Ovary (tissue), 9 donors: ENCODE data around the gene TIMM13. TPM values are rescaled to one million over a fixed set of nuclear protein-coding genes. Genes with fewer than 3 reads are reported as not detected.
A peak's percentile ranks its signal among the peaks of the same experiment; 100 is the strongest.
"Not testable (repeated sequence)": the region's sequence is repeated elsewhere in the genome, so short reads cannot be mapped to it uniquely, and the experiment has no call there.

Source experiments
- DNase-seq, 5 donors: peaks; one replicate each; pipeline ENCODE4 v3.0.0-alpha.2; 2019 to 2020
- H3K27ac ChIP-seq, 2 donors: fragments of 200-600 bp; one replicate each; pipeline versions ENCODE4 v1.5.1 to v1.8.0; 2019 to 2022
- H3K27me3 ChIP-seq: fragments of 200-600 bp; one replicate; pipeline ENCODE4 v1.8.0; 2022
- H3K36me3 ChIP-seq: fragments of 200-600 bp; sonication (generic); one replicate; pipeline ENCODE4 v1.5.1; 2019
- H3K4me1 ChIP-seq: one replicate; pipeline ENCODE4 v1.8.1; 2013; ENCODE audit warnings: mild to moderate bottlenecking, moderate library complexity; ENCODE audit not compliant: insufficient read depth
- H3K4me3 ChIP-seq: fragments of 200-600 bp; sonication (generic); one replicate; pipeline ENCODE4 v1.5.1; 2017
- H3K9me3 ChIP-seq, 2 donors: fragments of 200-600 bp in 1 of 2; sonication (generic) in 1 of 2; one replicate each; pipeline versions ENCODE4 v1.5.1 to v1.8.1; 2013 to 2019; ENCODE audit warnings: mild to moderate bottlenecking in 1 of 2, moderate library complexity in 1 of 2
- EP300 ChIP-seq: sonication (generic); formaldehyde crosslinking; IDR thresholded peaks from one replicate; pipeline ENCODE4 v1.6.1; 2017; ENCODE audit warnings: antibody characterized with exemption
- POLR2A ChIP-seq: fragments of 450-650 bp; IDR thresholded peaks from one replicate; pipeline ENCODE4 v1.6.1; 2017; ENCODE audit warnings: antibody characterized with exemption, mild to moderate bottlenecking, moderate library complexity
- WGBS, 3 donors: extraction: QIAGEN DNeasy Blood & Tissue Kit in 1 of 3; methylation state at CpG; one replicate each; pipeline versions ENCODE4 v1.1.5 to v1.1.7; 2013 to 2017; 5-methylcytosine and 5-hydroxymethylcytosine counted together
- intact Hi-C, 4 donors: fragments of 100-400 bp; cut with DNase I; formaldehyde crosslinking; loops; one replicate each; pipeline versions ENCODE4 v1.11.0 to v1.15.1; 2022 to 2023
- polyA plus RNA-seq, 2 donors: library from polyadenylated mRNA; stranded (reverse); fragments of 200-250 nt in 1 of 2; fragments of 350-450 nt in 1 of 2; fragmentation: Illumina TruSeq in 1 of 2; extraction: RNeasy Lipid Tissue Mini Kit (QIAGEN cat#74804) in 1 of 2; gene quantifications; one replicate each; pipeline ENCODE4 v1.2.3, GENCODE V29; 2013 to 2014
- total RNA-seq, 7 donors: library from RNA; depleted of rRNA in 2 of 7; stranded (reverse); fragments of >200 nt in 2 of 7; fragmentation: NEBNext Ultra II Directional in 3 of 7; extraction: Animal tissue kit (Norgen Biotek cat#: 25700) in 3 of 7; gene quantifications; one replicate each; pipeline versions ENCODE4 v1.1.0 to v1.2.4, GENCODE V29; 2016 to 2023
- TF ChIP-seq, protein P1 (sequence below), 3 donors: fragments of 450-650 bp in 2 of 3; fragments of 200-600 bp in 1 of 3; IDR thresholded peaks; one replicate each; pipeline versions ENCODE4 v1.5.1 to v1.8.0; 2016 to 2022; ENCODE audit warnings: antibody characterized with exemption in 3 of 3, mild to moderate bottlenecking in 1 of 3
- donor health status: DM: no; HTN: no; CAD: no; lungs with moderate emphysema.
- donor health status: DM: no; HTN: no; CAD: no.
- donor health status: Bipolar disorder and iron deficiency.
- donor health status: DM: yes; HTN: yes; CAD: no.
- donor health status: DM: no; HTN: no; CAD: no.
- donor health status: DM: yes; HTN: yes; CAD: no.

The TIMM13 gene
- total and polyA plus RNA-seq, 9 donors, result 2.7 to 72.3 (median 49.7) TPM

DNA sequence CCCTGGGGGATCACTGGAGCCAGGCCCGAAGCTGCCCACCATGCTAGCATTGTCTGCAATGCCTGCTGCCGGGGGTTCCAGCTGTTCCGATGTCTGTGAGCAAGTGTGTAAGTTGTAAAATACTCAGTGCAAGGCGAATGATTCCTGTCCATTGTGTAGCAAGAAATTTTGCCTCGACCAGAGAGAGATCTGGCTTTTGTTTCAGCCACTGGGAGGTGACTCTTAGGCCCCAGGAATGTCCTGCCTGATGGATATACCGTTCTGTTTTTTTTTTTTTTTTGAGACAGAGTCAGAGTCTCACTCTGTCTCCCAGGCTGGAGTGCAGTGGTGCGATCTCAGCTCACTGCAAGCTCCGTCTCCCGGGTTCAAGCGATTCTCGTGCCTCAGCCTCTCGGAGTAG lies 41.2 kb upstream of the TIMM13 start:
- no peak for TF ChIP-seq EP300
- no peak for TF ChIP-seq POLR2A
- TF ChIP-seq, protein P1, sequence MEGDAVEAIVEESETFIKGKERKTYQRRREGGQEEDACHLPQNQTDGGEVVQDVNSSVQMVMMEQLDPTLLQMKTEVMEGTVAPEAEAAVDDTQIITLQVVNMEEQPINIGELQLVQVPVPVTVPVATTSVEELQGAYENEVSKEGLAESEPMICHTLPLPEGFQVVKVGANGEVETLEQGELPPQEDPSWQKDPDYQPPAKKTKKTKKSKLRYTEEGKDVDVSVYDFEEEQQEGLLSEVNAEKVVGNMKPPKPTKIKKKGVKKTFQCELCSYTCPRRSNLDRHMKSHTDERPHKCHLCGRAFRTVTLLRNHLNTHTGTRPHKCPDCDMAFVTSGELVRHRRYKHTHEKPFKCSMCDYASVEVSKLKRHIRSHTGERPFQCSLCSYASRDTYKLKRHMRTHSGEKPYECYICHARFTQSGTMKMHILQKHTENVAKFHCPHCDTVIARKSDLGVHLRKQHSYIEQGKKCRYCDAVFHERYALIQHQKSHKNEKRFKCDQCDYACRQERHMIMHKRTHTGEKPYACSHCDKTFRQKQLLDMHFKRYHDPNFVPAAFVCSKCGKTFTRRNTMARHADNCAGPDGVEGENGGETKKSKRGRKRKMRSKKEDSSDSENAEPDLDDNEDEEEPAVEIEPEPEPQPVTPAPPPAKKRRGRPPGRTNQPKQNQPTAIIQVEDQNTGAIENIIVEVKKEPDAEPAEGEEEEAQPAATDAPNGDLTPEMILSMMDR (IDR thresholded peaks at IDR 0.05), result no peak
- WGBS, 3 donors, result 73 to 75% (median 73%) methylated on average over 12 of the region's 12 CpGs
- Histone ChIP-seq H3K27ac (no peak overlapping the region), H3K9me3 (no peaks in the 10 kb centered on the region), H3K27me3 (no peaks in the 10 kb centered on the region), H3K36me3 (no peaks in the 10 kb centered on the region), H3K4me3 (no peak overlapping the region), H3K4me1 (no peaks in the 10 kb centered on the region)
- intact Hi-C loops, result no loop called here
- no peak for DNase-seq

DNA sequence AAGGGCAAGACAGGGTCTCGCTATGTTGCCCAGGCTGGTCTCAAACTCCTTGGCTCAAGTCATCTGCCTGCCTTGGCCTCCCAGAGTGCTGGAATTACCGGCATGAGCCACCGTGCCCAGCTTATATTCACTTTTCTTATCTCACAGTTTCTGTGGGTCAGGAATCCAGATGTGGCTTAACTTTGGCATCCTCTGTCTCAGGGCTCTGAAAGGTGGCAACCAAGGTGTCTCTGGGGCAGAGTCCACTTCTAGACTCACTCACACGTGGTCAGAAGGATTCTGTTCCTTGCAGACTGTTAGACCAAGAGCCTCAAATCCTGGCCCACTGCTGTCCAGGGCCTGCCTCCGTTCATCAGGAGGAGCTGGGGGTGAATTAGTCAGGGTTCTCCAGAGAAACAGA lies 37.0 kb upstream of the TIMM13 start:
- WGBS, 3 donors, result 68 to 75% (median 68%) methylated on average over 5 of the region's 5 CpGs
- Histone ChIP-seq H3K27me3 (no peaks in the 10 kb centered on the region), H3K4me1 (peaks cover 2% of the 10 kb centered on the region), H3K36me3 (no peaks in the 10 kb centered on the region), H3K9me3 (no peaks in the 10 kb centered on the region), H3K4me3 (no peak overlapping the region), H3K27ac (no peak overlapping the region)
- TF ChIP-seq, protein P1 (IDR thresholded peaks at IDR 0.05), result no peak
- no peak for TF ChIP-seq EP300
- no peak for TF ChIP-seq POLR2A
- no peak for DNase-seq
- intact Hi-C loops, result no loop called here

DNA sequence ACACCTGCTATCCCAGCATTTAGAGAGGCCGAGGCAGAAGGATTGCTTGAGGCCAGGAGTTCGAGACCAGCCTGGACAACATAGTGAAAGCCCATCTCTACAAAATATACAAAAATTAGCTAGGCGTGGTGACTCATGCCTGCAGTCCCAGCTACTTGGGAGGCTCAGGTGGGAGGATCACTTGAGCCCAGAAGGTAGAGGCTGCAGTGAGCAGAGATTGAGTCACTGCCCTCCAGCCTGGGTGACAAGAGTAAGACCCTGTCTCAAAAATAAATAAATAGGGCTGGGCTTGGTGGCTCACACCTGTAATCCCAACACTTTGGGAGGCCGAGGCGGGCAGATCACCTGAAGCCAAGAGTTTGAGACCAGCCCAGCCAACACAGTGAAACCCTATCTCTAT lies 36.3 kb upstream of the TIMM13 start:
- DNase-seq, H3K36me3 ChIP-seq, intact Hi-C loops: not testable (repeated sequence)

DNA sequence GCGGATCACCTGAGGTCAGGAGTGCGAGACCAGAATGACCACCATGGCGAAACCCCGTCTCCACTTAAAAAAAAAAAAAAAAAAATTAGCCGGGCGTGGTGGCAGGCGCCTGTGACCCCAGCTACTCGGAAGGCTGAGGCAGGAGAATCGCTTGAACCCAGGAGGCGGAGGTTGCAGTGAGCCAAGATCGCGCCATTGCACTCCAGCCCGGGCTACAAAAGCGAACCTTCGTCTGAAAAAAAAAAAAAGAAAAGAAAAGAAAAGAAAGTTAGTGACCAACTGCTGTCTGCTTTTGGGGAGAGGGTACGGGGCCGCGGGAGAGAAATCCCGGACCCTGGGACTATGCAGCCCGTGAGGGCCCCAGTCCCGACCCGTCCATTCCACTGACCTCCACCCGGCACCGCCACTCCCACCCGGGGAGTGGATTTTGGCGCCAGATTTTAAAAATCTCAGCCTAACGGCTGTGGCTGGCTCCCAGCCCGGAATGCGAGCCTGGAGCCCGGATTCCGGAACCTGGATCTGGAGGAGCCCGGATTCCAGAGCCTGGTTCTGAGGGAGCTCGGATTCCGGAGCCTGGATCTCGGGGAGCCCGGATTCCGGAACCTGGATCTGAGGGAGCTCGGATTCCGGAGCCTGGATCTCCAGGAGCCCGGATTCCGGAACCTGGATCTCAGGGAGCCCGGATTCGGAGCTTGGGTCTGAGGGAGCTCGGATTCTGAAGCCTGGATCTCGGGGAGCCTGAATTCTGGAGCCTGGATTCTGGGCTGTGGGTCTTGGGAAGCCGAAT lies 35.4 kb upstream of the TIMM13 start:
- Histone ChIP-seq H3K9me3 (no peaks in the 10 kb centered on the region), H3K4me1 (peaks cover 2% of the 10 kb centered on the region), H3K27me3 (no peaks in the 10 kb centered on the region), H3K4me3 (peak overlapping the region; percentile 32), H3K36me3 (no peaks in the 10 kb centered on the region), H3K27ac (no peak overlapping the region)
- 3 to 6% (median 4%) methylated on average over 44 to 46 of the region's 46 CpGs for WGBS, 3 donors
- TF ChIP-seq, protein P1 (IDR thresholded peaks at IDR 0.05), result peak in 1 of 3 donors; percentile 19
- TF ChIP-seq EP300, result no peak
- peak; percentile 50 for TF ChIP-seq POLR2A
- intact Hi-C loops, result no loop called here
- peak; percentile 90 to 94 (median 92) for DNase-seq

More for the DNA sequence above, 36.3 kb upstream of the TIMM13 start:
- not testable (repeated sequence) for H3K9me3 ChIP-seq, H3K4me1 ChIP-seq, H3K4me3 ChIP-seq, H3K27ac ChIP-seq, H3K27me3 ChIP-seq
- WGBS, 3 donors, result 94 to 97% (median 96%) methylated on average over 5 of the region's 5 CpGs
